GM06990 (cell line): Measurements from ENCODE around the gene LAMA5.

Experiments
- DNase-seq: peaks from one replicate; pipeline ENCODE4 v3.0.0-alpha.2; 2011; ENCODE audit not compliant: insufficient read length; ENCODE audit errors: extremely low read depth
- H3K27me3 ChIP-seq: replicated peaks from 2 replicates; pipeline ENCODE4 v1.6.0; 2011; ENCODE audit warnings: low read length; ENCODE audit not compliant: control insufficient read depth, insufficient read depth
- H3K36me3 ChIP-seq: 2 replicates; pipeline ENCODE4 v1.5.1; 2011; ENCODE audit warnings: low read length; ENCODE audit not compliant: control insufficient read depth, insufficient read depth
- H3K4me3 ChIP-seq: replicated peaks from 2 replicates; pipeline ENCODE4 v1.5.1; 2011; ENCODE audit warnings: low read depth, mild to moderate bottlenecking, control low read depth, low read length
- TF ChIP-seq, protein P1 (sequence below): IDR thresholded peaks from 2 replicates; pipeline ENCODE4 v1.5.1; 2011; ENCODE audit warnings: low read length, control low read depth, mild to moderate bottlenecking, inconsistent platforms; ENCODE audit not compliant: insufficient read depth, poor library complexity, severe bottlenecking

The LAMA5 gene

DNA sequence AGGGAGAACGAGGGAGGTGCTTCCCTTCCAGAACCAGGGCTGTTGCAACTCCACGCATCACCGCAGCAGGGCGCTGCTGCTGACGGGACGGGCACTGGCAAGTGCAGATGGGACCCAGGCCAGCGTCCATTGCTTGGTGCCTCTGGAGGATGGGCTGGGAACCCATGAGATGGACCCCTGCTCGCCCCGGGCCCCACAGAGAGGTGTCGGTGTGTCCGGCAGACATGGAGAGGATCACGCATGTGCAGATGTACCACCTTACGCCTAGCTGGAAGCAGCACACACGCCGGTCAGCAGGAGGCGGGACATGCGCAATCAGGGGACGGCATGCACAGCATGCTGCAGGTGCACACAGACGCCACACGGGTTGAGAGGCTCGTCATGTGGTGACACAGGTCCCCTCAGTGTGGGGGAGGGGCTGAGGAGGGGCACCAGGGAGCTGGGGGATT, 34.2 kb upstream of the LAMA5 start:
- peaks cover 6% of the 10 kb centered on the region for H3K36me3 ChIP-seq
- TF ChIP-seq, protein P1, sequence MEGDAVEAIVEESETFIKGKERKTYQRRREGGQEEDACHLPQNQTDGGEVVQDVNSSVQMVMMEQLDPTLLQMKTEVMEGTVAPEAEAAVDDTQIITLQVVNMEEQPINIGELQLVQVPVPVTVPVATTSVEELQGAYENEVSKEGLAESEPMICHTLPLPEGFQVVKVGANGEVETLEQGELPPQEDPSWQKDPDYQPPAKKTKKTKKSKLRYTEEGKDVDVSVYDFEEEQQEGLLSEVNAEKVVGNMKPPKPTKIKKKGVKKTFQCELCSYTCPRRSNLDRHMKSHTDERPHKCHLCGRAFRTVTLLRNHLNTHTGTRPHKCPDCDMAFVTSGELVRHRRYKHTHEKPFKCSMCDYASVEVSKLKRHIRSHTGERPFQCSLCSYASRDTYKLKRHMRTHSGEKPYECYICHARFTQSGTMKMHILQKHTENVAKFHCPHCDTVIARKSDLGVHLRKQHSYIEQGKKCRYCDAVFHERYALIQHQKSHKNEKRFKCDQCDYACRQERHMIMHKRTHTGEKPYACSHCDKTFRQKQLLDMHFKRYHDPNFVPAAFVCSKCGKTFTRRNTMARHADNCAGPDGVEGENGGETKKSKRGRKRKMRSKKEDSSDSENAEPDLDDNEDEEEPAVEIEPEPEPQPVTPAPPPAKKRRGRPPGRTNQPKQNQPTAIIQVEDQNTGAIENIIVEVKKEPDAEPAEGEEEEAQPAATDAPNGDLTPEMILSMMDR: no peak
- no peak overlapping the region for H3K4me3 ChIP-seq
- no peak for DNase-seq
- no peaks in the 10 kb centered on the region for H3K27me3 ChIP-seq

DNA sequence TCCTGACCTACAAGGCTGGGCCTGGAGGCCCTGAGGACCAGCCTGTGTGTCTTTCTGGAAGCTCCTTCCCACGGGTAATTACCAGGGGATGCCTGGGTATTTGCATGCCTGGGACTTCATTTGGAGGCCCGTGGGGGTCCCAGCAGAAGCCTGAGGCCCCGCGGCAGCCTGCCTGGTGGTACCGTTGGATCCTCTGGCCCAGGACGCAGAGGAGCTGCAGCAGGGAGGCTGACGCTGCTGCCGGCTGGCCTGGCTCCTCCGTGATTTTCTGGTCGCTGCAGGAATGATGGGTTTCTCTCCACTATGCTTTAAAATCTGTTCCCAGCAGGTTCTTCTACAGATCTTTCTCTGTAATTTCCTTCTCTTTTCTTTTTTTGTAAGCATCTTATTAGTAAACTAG, 33.4 kb upstream of the LAMA5 start:
- DNase-seq: no peak

DNA sequence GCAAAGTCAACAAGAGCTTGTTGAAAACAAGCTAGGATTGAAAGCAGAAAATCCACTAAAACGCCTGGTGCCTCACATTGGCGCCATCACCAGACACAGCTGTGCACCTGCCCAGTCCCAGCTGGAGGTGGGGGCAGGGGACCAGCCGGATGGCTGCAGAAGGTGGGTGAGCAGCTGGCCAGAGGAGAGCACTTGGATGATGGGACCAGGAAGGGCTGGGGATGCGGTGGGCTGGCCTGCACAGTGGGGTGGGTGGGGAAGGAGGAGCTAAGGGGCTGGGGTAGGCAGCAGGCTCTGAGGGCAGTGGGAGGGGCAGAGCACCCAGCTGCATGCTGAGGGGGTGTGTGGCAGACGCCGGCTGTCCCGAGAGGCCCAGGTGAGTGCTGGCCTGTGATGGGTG, 32.9 kb upstream of the LAMA5 start:
- TF ChIP-seq, protein P1: no peak
- Histone ChIP-seq H3K36me3 (peaks cover 6% of the 10 kb centered on the region), H3K4me3 (no peak overlapping the region), H3K27me3 (no peaks in the 10 kb centered on the region)
- DNase-seq: no peak

More for the DNA sequence above, 33.4 kb upstream of the LAMA5 start:
- TF ChIP-seq, protein P1: no peak
- Histone ChIP-seq H3K27me3 (no peaks in the 10 kb centered on the region), H3K36me3 (peaks cover 6% of the 10 kb centered on the region), H3K4me3 (no peak overlapping the region)

DNA sequence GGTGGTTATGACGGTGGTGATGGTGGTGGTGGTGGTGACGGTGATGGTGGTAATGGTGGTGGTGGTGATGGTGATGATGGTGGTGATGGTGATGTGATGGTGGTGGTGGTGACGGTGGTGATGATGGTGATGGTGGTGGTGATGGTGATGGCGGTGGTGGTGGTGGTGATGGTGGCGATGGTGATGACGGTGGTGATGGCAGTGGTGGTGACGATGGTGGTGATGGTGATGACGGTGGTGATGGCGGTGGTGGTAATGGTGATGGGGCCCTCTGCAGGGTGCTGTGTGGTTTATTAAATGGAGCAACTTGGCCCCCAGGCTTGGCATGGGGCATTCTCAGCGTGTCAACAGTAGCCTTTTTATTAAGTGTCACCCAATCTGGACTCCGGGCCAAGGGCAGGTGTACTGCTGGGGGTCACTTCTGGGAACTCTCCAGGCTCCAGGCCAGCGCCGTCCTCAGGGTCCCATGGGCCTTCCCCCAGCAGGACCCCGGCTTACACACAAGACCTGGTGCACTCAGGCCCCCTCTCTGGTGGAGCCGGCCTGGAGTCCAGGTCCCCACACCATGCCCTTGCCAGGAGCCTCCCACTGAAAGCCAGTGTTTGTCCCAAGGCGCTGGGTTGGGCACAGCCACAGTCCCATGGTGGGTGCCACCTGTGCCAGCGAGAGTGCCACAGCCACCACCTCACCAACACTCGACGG, 31.2 kb upstream of the LAMA5 start:
- DNase-seq: no peak
- Histone ChIP-seq H3K4me3 (no peak overlapping the region), H3K36me3 (peaks cover 8% of the 10 kb centered on the region), H3K27me3 (no peaks in the 10 kb centered on the region)
- TF ChIP-seq, protein P1: no peak

DNA sequence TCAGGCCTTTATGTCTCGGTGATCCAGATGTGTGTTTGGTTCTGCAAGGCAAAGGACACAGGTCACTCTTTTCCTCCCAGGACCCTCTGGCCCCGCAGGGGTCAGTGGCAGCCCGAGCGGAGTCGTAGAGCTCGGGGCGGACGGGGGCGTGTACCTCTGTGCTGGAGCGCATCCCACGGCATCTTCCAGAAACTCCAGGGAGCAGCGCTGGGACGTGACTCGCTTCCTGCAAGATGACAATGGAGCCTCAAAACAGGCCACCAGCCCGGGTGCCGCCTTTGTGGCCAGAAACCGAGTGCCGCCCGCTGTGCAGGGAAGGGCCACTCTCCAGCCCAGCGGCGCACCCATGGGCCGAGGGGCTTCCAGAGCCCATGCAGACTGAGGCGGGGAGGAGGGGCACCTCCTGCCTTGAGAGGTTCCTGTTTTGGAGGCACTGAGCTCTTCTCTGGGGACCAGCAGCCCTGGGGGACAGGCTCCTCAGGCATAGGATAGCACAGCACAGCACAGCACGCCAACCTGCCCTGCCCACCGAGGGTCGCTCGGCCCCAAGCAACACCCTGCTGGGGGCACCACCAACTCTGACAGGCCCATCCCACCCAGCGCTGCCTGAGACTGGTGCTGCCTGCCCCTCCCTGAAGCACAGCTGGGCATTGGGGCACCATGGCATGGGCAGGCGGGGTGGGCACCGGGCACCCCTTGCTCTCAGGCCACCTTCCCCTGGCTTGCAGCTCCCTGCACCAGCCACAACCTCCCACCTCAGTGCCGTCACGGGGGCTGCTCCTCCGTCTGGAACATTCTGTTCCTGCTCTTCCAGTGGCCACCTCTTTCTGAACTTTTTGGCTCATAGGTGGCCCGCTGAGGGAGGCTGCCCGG, 29.5 kb upstream of the LAMA5 start:
- TF ChIP-seq, protein P1: no peak
- Histone ChIP-seq H3K4me3 (no peak overlapping the region), H3K36me3 (peaks cover 8% of the 10 kb centered on the region), H3K27me3 (no peaks in the 10 kb centered on the region)
- no peak for DNase-seq
